ENCODE data around the gene SST. TPM values are rescaled to one million over a fixed set of nuclear protein-coding genes. Genes with fewer than 3 reads are reported as not detected.

Gene SST
- total and polyA plus RNA-seq, 2 of the 8 experiments (the other 6 are each of a cell fraction or from before 2014, with no cell fraction given): 0.50 TPM; not detected in 1

GRCh38 chr3:187708696-187709095, 38.5 kb upstream of the SST start:
- DNase-seq (ENCODE audit: low read depth in 1 of 2, low spot score in 2 of 2): no peak
- no peaks in the 10 kb centered on the region for H3K27me3 ChIP-seq (replicated peaks in 1 of 4; ENCODE audit: control insufficient read depth in 3 of 4, extremely low read depth in 1 of 4, insufficient read depth in 3 of 4, low read length in 3 of 4)
- H3K4me1 ChIP-seq (replicated peaks in 1 of 4; ENCODE audit: control insufficient read depth in 3 of 4, insufficient read depth in 4 of 4, low read length in 3 of 4): no peaks in the 10 kb centered on the region
- no peak overlapping the region for H3K4ac ChIP-seq (replicated peaks; ENCODE audit: insufficient read length, low read depth, low read length)
- no peak overlapping the region for H3K27ac ChIP-seq (ENCODE audit: low read depth, low read length)
- H3K9ac ChIP-seq (replicated peaks in 1 of 4; ENCODE audit: extremely low read depth in 1 of 4, low read depth in 3 of 4, low read length in 3 of 4): no peak overlapping the region
- no peak overlapping the region for H2BK15ac ChIP-seq (ENCODE audit: low read length)
- H3K4me2 ChIP-seq (ENCODE audit: insufficient read depth in 1 of 2, low read depth in 2 of 2, low read length in 2 of 2): no peak overlapping the region
- H3K14ac ChIP-seq (ENCODE audit: insufficient read length): no peak overlapping the region
- no peak for FAIRE-seq
- POLR2A ChIA-PET (ENCODE audit: partially characterized antibody): interaction anchor here (2.0 kb wide), 1 partner anchor 389 kb away, joined by 5 read pairs; no protein-coding TSS in a partner anchor
- no peak overlapping the region for H2AFZ ChIP-seq (ENCODE audit: low read length)
- no peak overlapping the region for H3K4me3 ChIP-seq (ENCODE audit: extremely low read depth in 1 of 4, insufficient read depth in 2 of 4, low read depth in 3 of 4, low read length in 4 of 4)
- H2BK5ac ChIP-seq (ENCODE audit: low read depth, low read length): no peak overlapping the region
- H3K79me1 ChIP-seq (ENCODE audit: low read depth, low read length): no peaks in the 10 kb centered on the region
- no peak overlapping the region for H3K23ac ChIP-seq (ENCODE audit: insufficient read length)
- H4K5ac ChIP-seq (ENCODE audit: insufficient read length, low read depth, low read length): no peak overlapping the region
- H2BK12ac ChIP-seq (ENCODE audit: low read depth, low read length): no peak overlapping the region
- no peak overlapping the region for H3K56ac ChIP-seq (replicated peaks; ENCODE audit: insufficient read length, low read depth, low read length)
- no peak overlapping the region for H2BK20ac ChIP-seq (ENCODE audit: low read length)
- CTCF ChIA-PET (ENCODE audit: partially characterized antibody): interaction anchor here (0.6 to 23.0 kb wide), 12 partner anchors 8 to 910 kb away, joined by 3 to 280 read pairs (median 6); no protein-coding TSS in a partner anchor
- no peak overlapping the region for H2AK5ac ChIP-seq (ENCODE audit: low read depth, low read length)
- no peak overlapping the region for H4K91ac ChIP-seq (replicated peaks; ENCODE audit: insufficient read length, low read length)
- no peak overlapping the region for H3K18ac ChIP-seq (ENCODE audit: extremely low read depth, low read length)
- H3K79me2 ChIP-seq (ENCODE audit: control insufficient read depth in 1 of 2, insufficient read depth in 2 of 2, low read length in 2 of 2): no peaks in the 10 kb centered on the region
- no peak overlapping the region for H2BK120ac ChIP-seq (replicated peaks; ENCODE audit: low read depth, low read length)
- H3K36me3 ChIP-seq (ENCODE audit: control insufficient read depth in 2 of 4, insufficient read depth in 4 of 4, low read length in 3 of 4): no peaks in the 10 kb centered on the region
- H3K23me2 ChIP-seq (ENCODE audit: low read depth, low read length): 0 out of 2 replicates have a peak, but pooled peaks cover 2% of the 10 kb centered on the region
- H4K8ac ChIP-seq (ENCODE audit: extremely low read depth, insufficient read depth, low read length): no peak overlapping the region
- H4K20me1 ChIP-seq (replicated peaks in 1 of 2; ENCODE audit: control insufficient read depth in 1 of 2, insufficient read depth in 2 of 2, low read length in 2 of 2): no peaks in the 10 kb centered on the region
- no peaks in the 10 kb centered on the region; a peak in 1 of 4 replicates for H3K9me3 ChIP-seq (ENCODE audit: insufficient read depth in 2 of 2, low read depth in 1 of 2, low read length in 1 of 2)
- TF ChIP-seq KDM4A (IDR thresholded peaks at IDR 0.05; ENCODE audit: low read depth, low read length, severe bottlenecking) (no peak), FOSL1 (IDR thresholded peaks at IDR 0.05; ENCODE audit: insufficient read depth, low read depth, low read length) (no peak), USF2 (IDR thresholded peaks at IDR 0.05; ENCODE audit: low read length) (no peak), RAD21 (IDR thresholded peaks at IDR 0.05 in 1 of 2, conservative IDR thresholded peaks at IDR 0.05 in 1 of 2; ENCODE audit: low read depth in 2 of 2, low read length in 2 of 2) (no peak), CHD1 (IDR thresholded peaks at IDR 0.05; ENCODE audit: low read depth, low read length) (no peak), CBX8 (IDR thresholded peaks at IDR 0.05; ENCODE audit: borderline replicate concordance, low read depth, low read length) (no peak), TCF12 (IDR thresholded peaks at IDR 0.05; ENCODE audit: low read depth, low read length) (no peak), NANOG (IDR thresholded peaks at IDR 0.05; ENCODE audit: insufficient read depth, low read depth, low read length, poor library complexity, severe bottlenecking) (no peak), SRF (IDR thresholded peaks at IDR 0.05; ENCODE audit: low read depth, low read length) (no peak), TBP (IDR thresholded peaks at IDR 0.05; ENCODE audit: low read depth, low read length) (no peak), SP2 (IDR thresholded peaks at IDR 0.05; ENCODE audit: low read length) (no peak), EGR1 (IDR thresholded peaks at IDR 0.05; ENCODE audit: borderline replicate concordance, low read depth, low read length) (no peak), SIN3A (conservative IDR thresholded peaks at IDR 0.05 in 1 of 2, IDR thresholded peaks at IDR 0.05 in 1 of 2; ENCODE audit: low read depth in 1 of 2, low read length in 2 of 2) (no peak), YY1 (IDR thresholded peaks at IDR 0.05; ENCODE audit: low read depth, low read length) (no peak)
